Measurements from ENCODE around the gene STYK1.

The STYK1 gene

GRCh38 chr12:10673659-10674384, at the start of gene STYK1:
Gene STYK1 (minus strand): TSS chr12:10674052. CDS start chr12:10634618, 39,434 bp downstream.
- peak; percentile 80 for DNase-seq

- DNase-seq = no peak
Observed at GRCh38 chr12:10722905-10723746, 49.3 kb upstream of the STYK1 start, which contains the start of gene YBX3. Gene YBX3 (minus strand): TSS chr12:10723323. CDS start chr12:10723111, 212 bp downstream.

GRCh38 chr12:10722502-10722904, 48.7 kb upstream of the STYK1 start:
- DNase-seq = no peak

- DNase-seq = no peak
Observed at GRCh38 chr12:10721651-10722501, 48.0 kb upstream of the STYK1 start.

- DNase-seq = no peak
Observed at GRCh38 chr12:10720974-10721650, 47.3 kb upstream of the STYK1 start.

GRCh38 chr12:10719482-10719881, 45.6 kb upstream of the STYK1 start:
- DNase-seq = no peak

- DNase-seq = no peak
Observed at GRCh38 chr12:10718279-10718821, 44.5 kb upstream of the STYK1 start.

GRCh38 chr12:10717410-10717809, 43.6 kb upstream of the STYK1 start:
- DNase-seq = no peak

- DNase-seq = no peak
Observed at GRCh38 chr12:10716704-10717315, 43.0 kb upstream of the STYK1 start.

GRCh38 chr12:10716277-10716676, 42.4 kb upstream of the STYK1 start:
- no peak for DNase-seq

GRCh38 chr12:10715491-10715890, 41.6 kb upstream of the STYK1 start:
- DNase-seq = no peak

GRCh38 chr12:10709808-10710207, 36.0 kb upstream of the STYK1 start:
- DNase-seq = no peak

GRCh38 chr12:10708862-10709261, 35.0 kb upstream of the STYK1 start:
- no peak for DNase-seq

GRCh38 chr12:10705655-10706054, 31.8 kb upstream of the STYK1 start:
- no peak for DNase-seq

- DNase-seq = no peak
Observed at GRCh38 chr12:10701843-10702242, 28.0 kb upstream of the STYK1 start.

GRCh38 chr12:10701131-10701681, 27.4 kb upstream of the STYK1 start:
- DNase-seq = no peak

- DNase-seq = no peak
Observed at GRCh38 chr12:10700581-10700980, 26.7 kb upstream of the STYK1 start.

GRCh38 chr12:10697862-10698261, 24.0 kb upstream of the STYK1 start:
- no peak for DNase-seq

GRCh38 chr12:10697156-10697555, 23.3 kb upstream of the STYK1 start:
- no peak for DNase-seq

GRCh38 chr12:10690906-10691305, 17.1 kb upstream of the STYK1 start:
- no peak for DNase-seq

- no peak for DNase-seq
Observed at GRCh38 chr12:10689146-10689545, 15.3 kb upstream of the STYK1 start.
